HepG2 (cell line): ENCODE data around the gene BTRC. TPM values are rescaled to one million over a fixed set of nuclear protein-coding genes. Genes with fewer than 3 reads are reported as not detected.

Experiments
- ATAC-seq: fragments of 200-7000 bp; cut with Tn5 transposase; 3 replicates; pipeline ENCODE4 v1.9.1; 2020; ENCODE audit warnings: mild to moderate bottlenecking, moderate library complexity
- BruUV-seq: library from RNA; stranded (reverse); fragments of 400-500 nt; replicated peaks from 2 replicates; lab custom pipeline; 2021; lab: Mats Ljungman, UMichigan
- CTCF ChIA-PET: fragments of 300-600 bp; formaldehyde crosslinking; extraction: SDS; loops from one replicate; lab custom pipeline; 2021; ENCODE audit warnings: low total read pairs, inconsistent platforms, low intra/inter-chr PET ratio; lab: Yijun Ruan, JAX
- POLR2A ChIA-PET: fragments of 350-600 bp; sonication (Branson Sonifier 250); formaldehyde crosslinking; loops from one replicate; lab custom pipeline; 2020; ENCODE audit warnings: antibody characterized with exemption, inconsistent platforms; lab: Yijun Ruan, JAX
- DNase-seq: peaks from one replicate; pipeline ENCODE4 v3.0.0-alpha.2; 2015; ENCODE audit warnings: low spot score
- FAIRE-seq: peaks from 3 replicates; lab custom pipeline; 2011; peaks lifted over from hg19 to GRCh38; lab: Jason Lieb, UNC
- H2AFZ ChIP-seq: one replicate; pipeline ENCODE4 v1.6.1; 2011; ENCODE audit warnings: low read length, inconsistent platforms
- H3K27ac ChIP-seq: fragments of 300-600 bp; 3 replicates; pipeline ENCODE4 v1.8.0; 2011; ENCODE audit warnings: mixed run types, mild to moderate bottlenecking, mixed read lengths, low read length, inconsistent platforms; ENCODE audit not compliant: insufficient read depth; ENCODE audit errors: extremely low read length
- H3K27me3 ChIP-seq, 2 experiments: fragments of 200-600 bp in 1 of 2; 2 replicates in 1 of 2; 3 replicates in 1 of 2; pipeline versions ENCODE4 v1.6.0 to v1.8.0; 2011; ENCODE audit warnings: low read length in 2 of 2, mild to moderate bottlenecking in 2 of 2, moderate library complexity in 2 of 2, inconsistent platforms in 1 of 2; ENCODE audit not compliant: insufficient read depth in 2 of 2, control insufficient read depth in 1 of 2
- H3K36me3 ChIP-seq, 2 experiments: fragments of 200-600 bp in 1 of 2; replicated peaks in 1 of 2; 2 replicates in 1 of 2; 3 replicates in 1 of 2; pipeline versions ENCODE4 v1.5.1 to v1.8.0; 2011; ENCODE audit warnings: low read length in 2 of 2, inconsistent platforms in 1 of 2; ENCODE audit not compliant: insufficient read depth in 2 of 2, control insufficient read depth in 1 of 2
- H3K4me1 ChIP-seq: 2 replicates; pipeline ENCODE4 v1.5.1; 2012; ENCODE audit warnings: low read length, inconsistent platforms; ENCODE audit not compliant: insufficient read depth
- H3K4me2 ChIP-seq: 2 replicates; pipeline ENCODE4 v1.6.0; 2011; ENCODE audit warnings: low read depth, low read length, inconsistent platforms
- H3K4me3 ChIP-seq, 3 experiments: fragments of 200-600 bp in 1 of 3; sonication (generic), shearing (Covaris generic) in 1 of 3; replicated peaks in 1 of 3; 2 replicates each; pipeline ENCODE4 v1.5.1; 2011 to 2016; ENCODE audit warnings: low read length in 3 of 3, inconsistent platforms in 2 of 3, low read depth in 2 of 3, mild to moderate bottlenecking in 2 of 3, control low read depth in 1 of 3, mixed read lengths in 1 of 3; ENCODE audit not compliant: insufficient read depth in 1 of 3
- H3K79me2 ChIP-seq: one replicate; pipeline ENCODE4 v1.6.1; 2011; ENCODE audit warnings: low read length, inconsistent platforms; ENCODE audit not compliant: insufficient read depth
- H3K9ac ChIP-seq: 2 replicates; pipeline ENCODE4 v1.6.0; 2011; ENCODE audit warnings: mild to moderate bottlenecking, low read depth, low read length, inconsistent platforms; ENCODE audit not compliant: insufficient read depth
- H3K9me3 ChIP-seq: 2 replicates; pipeline ENCODE4 v1.5.1; 2012; ENCODE audit warnings: mild to moderate bottlenecking, low read length
- H4K20me1 ChIP-seq: 2 replicates; pipeline ENCODE4 v1.6.0; 2011; ENCODE audit warnings: inconsistent platforms, mild to moderate bottlenecking, low read length, moderate library complexity; ENCODE audit not compliant: insufficient read depth
- ARNT ChIP-seq: fragments of 450-650 bp; IDR thresholded peaks from 2 replicates; pipeline ENCODE4 v1.6.1; 2017
- CENPT ChIP-seq: sonication (generic); formaldehyde crosslinking; IDR thresholded peaks from 2 replicates; pipeline ENCODE4 v1.8.0; 2022; ENCODE audit warnings: low read depth, mild to moderate bottlenecking, moderate library complexity, missing genetic modification reagents
- CHD4 ChIP-seq: fragments of 200-600 bp; sonication (generic); IDR thresholded peaks from 2 replicates; pipeline ENCODE4 v1.7.0; 2017; ENCODE audit warnings: mild to moderate bottlenecking, low read length, borderline replicate concordance
- FUBP1 ChIP-seq: sonication (generic); formaldehyde crosslinking; IDR thresholded peaks from 2 replicates; pipeline ENCODE4 v1.5.1; 2020; ENCODE audit warnings: missing genetic modification reagents, mild to moderate bottlenecking, borderline replicate concordance
- GMEB1 ChIP-seq: sonication (generic); formaldehyde crosslinking; IDR thresholded peaks from 2 replicates; pipeline ENCODE4 v1.5.1; 2020; ENCODE audit warnings: missing genetic modification reagents, mild to moderate bottlenecking, borderline replicate concordance
- NPAS2 ChIP-seq: sonication (generic); formaldehyde crosslinking; IDR thresholded peaks from 2 replicates; pipeline ENCODE4 v1.8.0; 2022; ENCODE audit warnings: mild to moderate bottlenecking, missing genetic modification reagents, borderline replicate concordance
- PHF8 ChIP-seq: sonication (generic); formaldehyde crosslinking; IDR thresholded peaks from 2 replicates; pipeline ENCODE4 v1.5.0; 2020; ENCODE audit warnings: missing genetic modification reagents
- RFX3 ChIP-seq: IDR thresholded peaks from 2 replicates; pipeline ENCODE4 v1.6.1; 2016; ENCODE audit warnings: missing biosample characterization, missing genetic modification reagents
- SPEN ChIP-seq: sonication (generic); formaldehyde crosslinking; IDR thresholded peaks from 2 replicates; pipeline ENCODE4 v1.5.1; 2020; ENCODE audit warnings: low read depth, mild to moderate bottlenecking, missing genetic modification reagents
- TFAP4 ChIP-seq: sonication (generic); IDR thresholded peaks from 2 replicates; pipeline ENCODE4 v1.6.1; 2016; ENCODE audit warnings: low read depth, borderline replicate concordance
- ZNF446 ChIP-seq: sonication (generic); formaldehyde crosslinking; IDR thresholded peaks from 2 replicates; pipeline ENCODE4 v1.5.0; 2020; ENCODE audit warnings: mild to moderate bottlenecking, missing genetic modification reagents
- ZNF512 ChIP-seq: sonication (generic); formaldehyde crosslinking; IDR thresholded peaks from 2 replicates; pipeline ENCODE4 v1.4.0; 2020; ENCODE audit warnings: mild to moderate bottlenecking, missing genetic modification reagents
- ZSCAN12 ChIP-seq: sonication (generic); formaldehyde crosslinking; IDR thresholded peaks from 2 replicates; pipeline ENCODE4 v1.9.0; 2021; ENCODE audit warnings: mild to moderate bottlenecking, missing genetic modification reagents
- in situ Hi-C: cut with HindIII; loops from 2 replicates; pipeline ENCODE4 v1.10.0; 2017; ENCODE audit warnings: low pct_unique_long_range_greater_than_20kb; ENCODE audit not compliant: extremely low pct_ligation_motif_present
- intact Hi-C: fragments of 100-400 bp; cut with micrococcal nuclease; formaldehyde crosslinking; loops from one replicate; pipeline ENCODE4 v1.10.0; 2022; ENCODE audit not compliant: unreplicated experiment
- polyA plus RNA-seq, 8 experiments: library from polyadenylated mRNA; depleted of rRNA in 3 of 8; stranded (reverse) in 7 of 8; unstranded in 1 of 8; fragments of >200 nt; fragmentation: Illumina TruSeq in 4 of 8; extraction: Trizol in 4 of 8; gene quantifications; 2 replicates each; pipeline versions ENCODE4 v1.2.1 to v1.2.3, GENCODE V29; 2011 to 2016; ENCODE audit warnings: low read depth in 4 of 8, missing spikeins in 1 of 8, mixed read lengths in 1 of 8; ENCODE audit not compliant: insufficient read depth in 1 of 8
- total RNA-seq, 5 experiments: library from RNA; depleted of rRNA; stranded (reverse); fragments of >200 nt; fragmentation: Illumina TruSeq; extraction: Trizol; gene quantifications; 2 replicates each; pipeline ENCODE4 v1.2.3, GENCODE V29; 2016; ENCODE audit warnings: low read depth in 1 of 5
- TF ChIP-seq, protein P1 (sequence below): sonication (generic); formaldehyde crosslinking; IDR thresholded peaks from 2 replicates; pipeline ENCODE4 v1.5.1; 2020; ENCODE audit warnings: missing genetic modification reagents, mild to moderate bottlenecking, borderline replicate concordance
- TF ChIP-seq, protein P2 (sequence below): sonication (generic); formaldehyde crosslinking; IDR thresholded peaks from 2 replicates; pipeline ENCODE4 v1.4.0; 2020; ENCODE audit warnings: mild to moderate bottlenecking, low read depth, missing genetic modification reagents

BTRC gene
- total and polyA plus RNA-seq, 2 of the 13 experiments (the other 11 are each of a cell fraction or from before 2014, with no cell fraction given): 12.0 to 14.4 TPM

DNA sequence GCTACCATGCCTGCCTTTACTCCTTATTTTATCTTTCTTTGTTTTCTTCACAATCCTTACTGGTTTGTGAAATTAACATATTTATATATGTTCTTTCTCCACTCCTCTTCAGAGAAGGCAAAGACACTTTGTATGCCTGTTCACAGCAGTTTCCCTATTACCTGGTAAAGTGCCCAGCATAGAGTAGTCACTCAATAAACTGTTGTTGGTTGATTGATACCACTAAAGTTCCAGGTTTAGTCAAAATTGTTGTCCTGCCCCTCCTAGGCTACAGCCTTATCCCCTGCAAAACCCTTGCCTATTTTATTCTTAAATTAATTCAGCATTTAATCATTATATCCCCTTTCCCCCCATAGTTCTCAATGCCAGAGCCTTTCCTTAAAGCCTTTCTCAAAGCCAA, 158.0 kb downstream of the BTRC start (continued):
- TF ChIP-seq FUBP1 (CRISPR knock-in tag) (no peak), SPEN (CRISPR knock-in tag) (no peak), TFAP4 (no peak), ARNT (no peak)
- TF ChIP-seq, protein P1, sequence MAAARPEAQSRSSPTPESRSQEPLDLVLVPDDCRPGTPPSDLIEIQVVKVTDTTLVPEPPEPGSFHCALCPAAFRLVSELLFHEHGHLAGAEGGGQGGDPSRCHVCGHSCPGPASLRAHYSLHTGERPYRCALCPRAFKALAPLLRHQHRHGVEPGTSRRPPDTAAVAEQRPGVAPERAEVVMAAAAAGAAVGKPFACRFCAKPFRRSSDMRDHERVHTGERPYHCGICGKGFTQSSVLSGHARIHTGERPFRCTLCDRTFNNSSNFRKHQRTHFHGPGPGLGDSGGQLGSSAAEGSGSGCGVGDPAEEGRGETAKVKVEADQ: no peak

DNA sequence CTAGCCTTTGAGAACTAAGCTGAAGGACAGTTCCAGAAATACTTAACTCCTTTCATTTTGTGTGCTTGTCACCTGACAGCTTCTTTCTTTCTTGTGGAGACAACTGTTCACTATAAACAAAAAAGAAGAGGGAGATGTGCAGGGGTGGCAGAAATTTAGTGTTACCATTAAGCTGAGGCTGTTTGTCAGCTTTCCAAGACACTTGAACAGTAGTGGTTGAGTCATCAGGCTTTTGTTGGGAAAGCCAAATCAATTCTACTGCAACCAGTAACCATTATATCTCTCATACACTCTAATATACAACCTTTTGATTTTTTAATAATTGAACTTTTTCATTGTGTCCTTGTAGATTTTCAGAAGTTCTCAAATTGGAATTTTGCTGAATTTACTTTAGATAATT, 158.8 kb downstream of the BTRC start:
- Histone ChIP-seq H2AFZ (no peak overlapping the region), H3K36me3 (no peaks in the 10 kb centered on the region), H3K9me3 (no peaks in the 10 kb centered on the region), H3K4me3 (no peak overlapping the region), H3K27ac (no peak overlapping the region), H3K4me1 (no peaks in the 10 kb centered on the region), H3K27me3 (no peaks in the 10 kb centered on the region), H3K79me2 (no peaks in the 10 kb centered on the region), H4K20me1 (no peaks in the 10 kb centered on the region), H3K4me2 (no peak overlapping the region), H3K9ac (no peak overlapping the region)
- in situ Hi-C loops: no loop called here
- DNase-seq (no peak), ATAC-seq (no peak), FAIRE-seq (no peak)
- ChIA-PET CTCF (no interaction called here), POLR2A (no interaction called here)
- BruUV-seq: no TSS peak
- intact Hi-C loops: no loop called here
- TF ChIP-seq GMEB1 (CRISPR knock-in tag) (no peak), CHD4 (no peak), ARNT (no peak), NPAS2 (no peak), RFX3 (no peak), ZNF446 (CRISPR knock-in tag) (no peak), PHF8 (CRISPR knock-in tag) (no peak), ZNF512 (CRISPR knock-in tag) (no peak), CENPT (CRISPR knock-in tag) (no peak), ZSCAN12 (CRISPR knock-in tag) (no peak)
- TF ChIP-seq, protein P2, sequence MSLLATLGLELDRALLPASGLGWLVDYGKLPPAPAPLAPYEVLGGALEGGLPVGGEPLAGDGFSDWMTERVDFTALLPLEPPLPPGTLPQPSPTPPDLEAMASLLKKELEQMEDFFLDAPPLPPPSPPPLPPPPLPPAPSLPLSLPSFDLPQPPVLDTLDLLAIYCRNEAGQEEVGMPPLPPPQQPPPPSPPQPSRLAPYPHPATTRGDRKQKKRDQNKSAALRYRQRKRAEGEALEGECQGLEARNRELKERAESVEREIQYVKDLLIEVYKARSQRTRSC (CRISPR knock-in tag): no peak
